Measurements from ENCODE around the gene LRRC8B. TPM values are rescaled to one million over a fixed set of nuclear protein-coding genes. Genes with fewer than 3 reads are reported as not detected.

LRRC8B gene
- polyA plus RNA-seq (1.3 to 2.0 TPM (median 1.5 TPM) in 3 replicates), polyA minus RNA-seq (3.0 to 7.3 TPM (median 4.6 TPM) in 3 replicates)
- 1.1 TPM for polyA plus RNA-seq (2011; ENCODE audit: low read depth)
- polyA plus RNA-seq (2011; cell fraction: cytosol; rRNA removed), result 0.95 and 2.2 TPM in 2 replicates
- polyA plus RNA-seq (2011; cell fraction: nucleus; rRNA removed), result 2.3 and 3.0 TPM in 2 replicates
- polyA plus RNA-seq (2012; ENCODE audit: low replicate concordance), result 0.85 and 3.3 TPM in 2 replicates
- polyA minus RNA-seq (2011; cell fraction: cytosol; rRNA and poly(A)+ RNA removed), result 4.8 TPM
- 2.6 and 4.2 TPM in 2 replicates for polyA minus RNA-seq (2011; cell fraction: nucleus; rRNA and poly(A)+ RNA removed)

DNA sequence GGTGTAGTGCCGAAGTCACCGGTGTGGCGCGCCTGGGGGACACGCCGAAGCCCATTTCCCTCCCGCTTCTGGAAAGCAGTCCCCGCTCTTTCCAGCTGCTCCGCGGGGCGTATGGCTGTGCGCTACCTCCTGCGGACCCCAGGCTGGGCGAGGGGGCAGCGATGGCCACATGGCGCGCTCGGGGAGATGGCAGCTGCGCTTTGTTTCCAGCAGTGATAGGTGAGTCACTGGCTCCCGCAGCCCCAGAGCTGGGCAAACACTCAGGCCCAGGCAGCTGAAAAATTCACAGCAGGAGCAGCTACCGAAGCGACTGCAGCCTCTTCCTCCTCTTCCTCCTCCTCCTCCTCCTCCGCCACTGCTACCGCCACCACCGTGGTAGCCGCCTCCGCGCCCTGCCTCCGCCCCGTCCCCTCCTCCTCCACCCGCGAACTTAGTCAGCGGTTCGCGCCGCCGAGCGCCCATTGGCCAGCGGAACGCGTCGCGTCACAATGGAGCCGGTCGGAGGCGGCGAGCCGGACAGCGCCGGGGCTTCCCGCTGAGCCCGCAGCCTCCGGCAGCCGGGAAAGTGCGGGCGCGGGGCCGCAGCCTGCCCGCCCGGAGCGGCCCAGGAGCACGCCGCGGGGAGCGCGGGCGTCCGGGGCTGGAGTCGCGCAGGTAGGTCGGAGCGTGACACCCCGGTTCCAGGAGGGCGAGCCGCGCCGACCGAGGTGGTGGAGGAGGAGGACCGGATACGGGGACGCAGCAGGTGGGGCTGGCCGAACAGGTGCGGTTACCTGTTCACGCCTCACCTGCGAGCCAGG, at the start of gene LRRC8B:
LRRC8B (plus strand) TSS at position 461 of the 800 bp plus-strand sequence. CDS start 57,822 bp downstream, outside the sequence.
- Histone ChIP-seq H3K27ac (ENCODE audit: control insufficient read depth, insufficient read depth, low read length) (peak within 1 kb of the TSS; percentile 27), H3K9me1 (ENCODE audit: control insufficient read depth, extremely low read depth, insufficient read depth, low read length) (no peaks in the 10 kb centered on the region), H3K4me1 (ENCODE audit: control insufficient read depth, extremely low read depth, insufficient read depth, low read length) (peaks cover 7% of the 10 kb centered on the region), H4K20me1 (ENCODE audit: control insufficient read depth, extremely low read depth, insufficient read depth, low read length) (no peaks in the 10 kb centered on the region), H3K79me2 (ENCODE audit: control insufficient read depth, insufficient read depth, low read length) (no peaks in the 10 kb centered on the region), H3K9me3 (ENCODE audit: control insufficient read depth, low read depth, low read length) (no peaks in the 10 kb centered on the region), H3K4me2 (ENCODE audit: control insufficient read depth, extremely low read depth, insufficient read depth, low read depth, low read length) (peak within 1 kb of the TSS; percentile 84), H3K36me3 (ENCODE audit: control insufficient read depth in 2 of 2, extremely low read depth in 1 of 2, insufficient read depth in 2 of 2, low read length in 2 of 2) (no peaks in the 10 kb centered on the region), H3K4me3 (ENCODE audit: control insufficient read depth in 2 of 3, extremely low read depth in 1 of 3, insufficient read depth in 2 of 3, low read depth in 1 of 3, low read length in 3 of 3) (peak within 1 kb of the TSS; percentile 68 to 80 (median 75)), H3K9ac (ENCODE audit: control insufficient read depth, extremely low read depth, insufficient read depth, low read length) (peak within 1 kb of the TSS; percentile 78), H2AFZ (ENCODE audit: control insufficient read depth, low read length) (peak within 1 kb of the TSS; percentile 96), H3K27me3 (ENCODE audit: control insufficient read depth, extremely low read depth, insufficient read depth, low read length) (no peaks in the 10 kb centered on the region)
- TF ChIP-seq, protein P1, sequence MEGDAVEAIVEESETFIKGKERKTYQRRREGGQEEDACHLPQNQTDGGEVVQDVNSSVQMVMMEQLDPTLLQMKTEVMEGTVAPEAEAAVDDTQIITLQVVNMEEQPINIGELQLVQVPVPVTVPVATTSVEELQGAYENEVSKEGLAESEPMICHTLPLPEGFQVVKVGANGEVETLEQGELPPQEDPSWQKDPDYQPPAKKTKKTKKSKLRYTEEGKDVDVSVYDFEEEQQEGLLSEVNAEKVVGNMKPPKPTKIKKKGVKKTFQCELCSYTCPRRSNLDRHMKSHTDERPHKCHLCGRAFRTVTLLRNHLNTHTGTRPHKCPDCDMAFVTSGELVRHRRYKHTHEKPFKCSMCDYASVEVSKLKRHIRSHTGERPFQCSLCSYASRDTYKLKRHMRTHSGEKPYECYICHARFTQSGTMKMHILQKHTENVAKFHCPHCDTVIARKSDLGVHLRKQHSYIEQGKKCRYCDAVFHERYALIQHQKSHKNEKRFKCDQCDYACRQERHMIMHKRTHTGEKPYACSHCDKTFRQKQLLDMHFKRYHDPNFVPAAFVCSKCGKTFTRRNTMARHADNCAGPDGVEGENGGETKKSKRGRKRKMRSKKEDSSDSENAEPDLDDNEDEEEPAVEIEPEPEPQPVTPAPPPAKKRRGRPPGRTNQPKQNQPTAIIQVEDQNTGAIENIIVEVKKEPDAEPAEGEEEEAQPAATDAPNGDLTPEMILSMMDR (optimal IDR thresholded peaks at IDR 0.05 in 1 of 3, IDR thresholded peaks at IDR 0.05 in 1 of 3, conservative IDR thresholded peaks at IDR 0.05 in 1 of 3; ENCODE audit: extremely low read depth in 1 of 3, insufficient read depth in 2 of 3, low read length in 3 of 3), result no peak
- no peak for TF ChIP-seq EZH2 (IDR thresholded peaks at IDR 0.05; ENCODE audit: low read length)
- dilution Hi-C loops (cut with MboI; ENCODE audit: extremely low pct_ligation_motif_present, low sequenced_read_pairs), result no loop called here
- FAIRE-seq, result no peak
- no peak for DNase-seq (ENCODE audit: low read depth, low spot score)

DNA sequence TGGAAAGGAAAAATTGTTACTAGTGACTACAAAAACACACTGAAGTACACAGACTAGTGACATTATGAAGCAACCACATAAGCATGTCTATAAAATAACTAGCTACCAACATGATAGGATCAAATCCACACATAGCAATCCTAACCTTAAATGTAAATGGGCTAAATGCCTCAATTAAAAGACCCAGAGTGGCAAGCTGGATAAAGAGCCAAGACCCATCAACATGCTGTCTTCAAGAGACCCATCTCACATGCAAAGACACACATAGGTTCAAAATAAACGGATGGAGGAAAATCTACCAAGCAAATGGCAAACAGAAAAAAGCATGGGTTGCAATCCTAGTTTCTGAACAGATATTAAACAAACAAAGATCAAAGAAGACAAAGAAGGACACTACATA, 49.4 kb upstream of the LRRC8B start:
- no peaks in the 10 kb centered on the region for H3K9me1 ChIP-seq (ENCODE audit: control insufficient read depth, extremely low read depth, insufficient read depth, low read length)
- H3K4me3 ChIP-seq (ENCODE audit: control insufficient read depth in 2 of 3, extremely low read depth in 1 of 3, insufficient read depth in 2 of 3, low read depth in 1 of 3, low read length in 3 of 3), result no peak overlapping the region
- DNase-seq (ENCODE audit: low read depth, low spot score) (no peak), FAIRE-seq (no peak)
- H2AFZ ChIP-seq (ENCODE audit: control insufficient read depth, low read length), result no peak overlapping the region
- H3K79me2 ChIP-seq (ENCODE audit: control insufficient read depth, insufficient read depth, low read length), result no peaks in the 10 kb centered on the region
- no peaks in the 10 kb centered on the region for H3K9me3 ChIP-seq (ENCODE audit: control insufficient read depth, low read depth, low read length)
- dilution Hi-C loops (cut with MboI; ENCODE audit: extremely low pct_ligation_motif_present, low sequenced_read_pairs), result no loop called here
- H3K27me3 ChIP-seq (ENCODE audit: control insufficient read depth, extremely low read depth, insufficient read depth, low read length), result no peaks in the 10 kb centered on the region
- TF ChIP-seq EZH2 (IDR thresholded peaks at IDR 0.05; ENCODE audit: low read length), result no peak
- TF ChIP-seq, protein P1 (optimal IDR thresholded peaks at IDR 0.05 in 1 of 3, IDR thresholded peaks at IDR 0.05 in 1 of 3, conservative IDR thresholded peaks at IDR 0.05 in 1 of 3; ENCODE audit: extremely low read depth in 1 of 3, insufficient read depth in 2 of 3, low read length in 3 of 3), result no peak
- H3K27ac ChIP-seq (ENCODE audit: control insufficient read depth, insufficient read depth, low read length), result no peak overlapping the region
- no peaks in the 10 kb centered on the region for H4K20me1 ChIP-seq (ENCODE audit: control insufficient read depth, extremely low read depth, insufficient read depth, low read length)
- no peaks in the 10 kb centered on the region for H3K4me1 ChIP-seq (ENCODE audit: control insufficient read depth, extremely low read depth, insufficient read depth, low read length)
- H3K36me3 ChIP-seq (ENCODE audit: control insufficient read depth in 2 of 2, extremely low read depth in 1 of 2, insufficient read depth in 2 of 2, low read length in 2 of 2), result no peaks in the 10 kb centered on the region
- H3K4me2 ChIP-seq (ENCODE audit: control insufficient read depth, extremely low read depth, insufficient read depth, low read depth, low read length), result no peak overlapping the region
- no peak overlapping the region for H3K9ac ChIP-seq (ENCODE audit: control insufficient read depth, extremely low read depth, insufficient read depth, low read length)
